CD4-positive, alpha-beta memory T cell (primary cell): Measurements from ENCODE around the gene COL27A1. TPM values are rescaled to one million over a fixed set of nuclear protein-coding genes. Genes with fewer than 3 reads are reported as not detected.
"Not testable (repeated sequence)": the region's sequence is repeated elsewhere in the genome, so short reads cannot be mapped to it uniquely, and the experiment has no call there.

Experiments used
- CTCF ChIA-PET: fragments of 350-600 bp; sonication (Branson Sonifier 250); formaldehyde crosslinking; loops from one replicate; lab custom pipeline; 2021; ENCODE audit warnings: inconsistent platforms; ENCODE audit not compliant: partially characterized antibody; lab: Charles Lee
- POLR2A ChIA-PET: fragments of 350-600 bp; sonication (Branson Sonifier 250); formaldehyde crosslinking; loops from one replicate; lab custom pipeline; 2021; ENCODE audit not compliant: partially characterized antibody; lab: Charles Lee
- DNase-seq, 5 donors: peaks; one replicate each; pipeline versions ENCODE4 v3.0.0 to v3.0.0-alpha.2; 2020 to 2022; ENCODE audit warnings: mixed read lengths in 1 of 5
- H3K27ac ChIP-seq: one replicate; pipeline ENCODE4 v1.7.0; 2013; ENCODE audit warnings: low read depth, low read length
- H3K27me3 ChIP-seq: 2 replicates; pipeline ENCODE4 v1.7.0; 2013; ENCODE audit warnings: mild to moderate bottlenecking, low read length, moderate library complexity; ENCODE audit not compliant: insufficient read depth
- H3K36me3 ChIP-seq: 2 replicates; pipeline ENCODE4 v1.7.0; 2013; ENCODE audit warnings: mild to moderate bottlenecking, low read length, moderate library complexity; ENCODE audit not compliant: insufficient read depth
- H3K4me1 ChIP-seq: 2 replicates; pipeline ENCODE4 v1.7.0; 2013; ENCODE audit warnings: mild to moderate bottlenecking, low read length, moderate library complexity; ENCODE audit not compliant: insufficient read depth
- H3K4me3 ChIP-seq, 2 donors: one replicate each; pipeline ENCODE4 v1.7.0; 2013; ENCODE audit warnings: low read length in 2 of 2, mild to moderate bottlenecking in 1 of 2
- H3K9me3 ChIP-seq, 2 donors: one replicate each; pipeline ENCODE4 v1.7.0; 2013; ENCODE audit warnings: low read length in 2 of 2, control low read depth in 1 of 2; ENCODE audit not compliant: control insufficient read depth in 1 of 2
- H3K27ac Mint-ChIP-seq, 7 donors: one replicate each; pipeline ENCODE4 v1.8.0; 2020 to 2021; ENCODE audit warnings: mixed read lengths in 7 of 7, mild to moderate bottlenecking in 6 of 7, inconsistent platforms in 3 of 7, moderate library complexity in 3 of 7
- H3K27me3 Mint-ChIP-seq, 2 donors: one replicate each; pipeline ENCODE4 v1.8.0; 2020 to 2021; ENCODE audit warnings: mixed read lengths in 2 of 2
- H3K36me3 Mint-ChIP-seq, 2 donors: one replicate each; pipeline ENCODE4 v1.8.0; 2020 to 2021; ENCODE audit warnings: mixed read lengths in 2 of 2, inconsistent platforms in 1 of 2, mild to moderate bottlenecking in 1 of 2
- H3K4me1 Mint-ChIP-seq, 4 donors: one replicate each; pipeline ENCODE4 v1.8.0; 2020 to 2021; ENCODE audit warnings: mixed read lengths in 4 of 4, mild to moderate bottlenecking in 1 of 4
- H3K4me3 Mint-ChIP-seq, 8 donors: one replicate each; pipeline ENCODE4 v1.8.0; 2020 to 2021; ENCODE audit warnings: mixed read lengths in 8 of 8, mild to moderate bottlenecking in 7 of 8, moderate library complexity in 6 of 8, inconsistent platforms in 3 of 8
- H3K9me3 Mint-ChIP-seq, 8 donors: one replicate each; pipeline ENCODE4 v1.8.0; 2020 to 2021; ENCODE audit warnings: mixed read lengths in 8 of 8, mild to moderate bottlenecking in 5 of 8, inconsistent platforms in 3 of 8, moderate library complexity in 1 of 8
- intact Hi-C: fragments of 100-400 bp; cut with micrococcal nuclease; formaldehyde crosslinking; loops from one replicate; pipeline ENCODE4 v1.15.1; 2023
- polyA plus RNA-seq, 2 donors: library from polyadenylated mRNA; unstranded; fragments of 300-500 nt; fragmentation: Illumina TruSeq; gene quantifications; one replicate each; pipeline ENCODE4 v1.2.3, GENCODE V29; 2021
- total RNA-seq, 2 experiments: library from RNA; stranded (reverse); gene quantifications; one replicate each; pipeline ENCODE4 v1.2.3, GENCODE V29; 2021

The COL27A1 gene
- total and polyA plus RNA-seq, 4 experiments from 2014 or later: 1.3 TPM; not detected in 2

GRCh38 chr9:114325684-114326254, 170.4 kb downstream of the COL27A1 start:
- H3K4me1 ChIP-seq, H3K9me3 Mint-ChIP-seq, H3K36me3 Mint-ChIP-seq, POLR2A ChIA-PET, H3K4me3 Mint-ChIP-seq, H3K27ac ChIP-seq, H3K27me3 Mint-ChIP-seq, intact Hi-C loops, H3K9me3 ChIP-seq, DNase-seq, H3K27ac Mint-ChIP-seq, H3K4me3 ChIP-seq, H3K27me3 ChIP-seq, CTCF ChIA-PET, H3K4me1 Mint-ChIP-seq, H3K36me3 ChIP-seq: not testable (repeated sequence)

GRCh38 chr9:114327749-114328148, 172.4 kb downstream of the COL27A1 start:
- H3K27me3 Mint-ChIP-seq: no peaks in the 10 kb centered on the region
- no peak overlapping the region for H3K27ac Mint-ChIP-seq
- intact Hi-C loops: no loop called here
- no peak overlapping the region for H3K27ac ChIP-seq
- H3K9me3 Mint-ChIP-seq: peaks cover 0 to 4% (median 0%) of the 10 kb centered on the region in 8 donors
- DNase-seq: no peak
- peaks cover 7 to 21% (median 16%) of the 10 kb centered on the region in 4 donors for H3K4me1 Mint-ChIP-seq
- no peaks in the 10 kb centered on the region for H3K36me3 Mint-ChIP-seq
- POLR2A ChIA-PET: no interaction called here
- no peak overlapping the region for H3K4me3 ChIP-seq
- no peaks in the 10 kb centered on the region for H3K27me3 ChIP-seq
- CTCF ChIA-PET: interaction anchor here (0.6 kb wide), 1 partner anchor 128 kb away, joined by 3 read pairs; no protein-coding TSS in a partner anchor
- H3K4me3 Mint-ChIP-seq: no peak overlapping the region
- H3K36me3 ChIP-seq: no peaks in the 10 kb centered on the region
- no peaks in the 10 kb centered on the region for H3K9me3 ChIP-seq
- no peaks in the 10 kb centered on the region for H3K4me1 ChIP-seq

- DNase-seq, H3K36me3 Mint-ChIP-seq, intact Hi-C loops, H3K4me3 Mint-ChIP-seq, H3K9me3 ChIP-seq, H3K4me3 ChIP-seq, H3K9me3 Mint-ChIP-seq, H3K4me1 ChIP-seq, POLR2A ChIA-PET, H3K27me3 Mint-ChIP-seq, H3K27ac Mint-ChIP-seq, H3K27ac ChIP-seq, H3K27me3 ChIP-seq, H3K36me3 ChIP-seq: not testable (repeated sequence)
- peaks cover 7 to 21% (median 16%) of the 10 kb centered on the region in 4 donors for H3K4me1 Mint-ChIP-seq
- CTCF ChIA-PET: interaction anchor here (0.6 kb wide), 1 partner anchor 127 kb away, joined by 3 read pairs; no protein-coding TSS in a partner anchor
Observed at GRCh38 chr9:114328357-114328820, 173.1 kb downstream of the COL27A1 start.

GRCh38 chr9:114328937-114329624, 173.7 kb downstream of the COL27A1 start:
- H3K27ac Mint-ChIP-seq, H3K9me3 ChIP-seq, H3K4me3 ChIP-seq, DNase-seq, H3K27me3 Mint-ChIP-seq, POLR2A ChIA-PET, H3K36me3 Mint-ChIP-seq, H3K27me3 ChIP-seq, H3K4me1 ChIP-seq, H3K36me3 ChIP-seq, H3K4me3 Mint-ChIP-seq, CTCF ChIA-PET, H3K9me3 Mint-ChIP-seq, H3K27ac ChIP-seq, intact Hi-C loops: not testable (repeated sequence)
- H3K4me1 Mint-ChIP-seq: peaks cover 7 to 21% (median 16%) of the 10 kb centered on the region in 4 donors

- H3K36me3 Mint-ChIP-seq, CTCF ChIA-PET: not testable (repeated sequence)
Observed at GRCh38 chr9:114329625-114330022, 174.3 kb downstream of the COL27A1 start, which contains the start of gene ORM2. Gene ORM2, plus strand, starts transcription at chr9:114329869. Its CDS starts 36 bp downstream, at chr9:114329905.

GRCh38 chr9:114330636-114331035, 175.3 kb downstream of the COL27A1 start:
- Histone ChIP-seq H3K4me1 (no peaks in the 10 kb centered on the region), H3K36me3 (peaks cover 5% of the 10 kb centered on the region), H3K4me3 (no peak overlapping the region), H3K27me3 (no peaks in the 10 kb centered on the region), H3K27ac (no peak overlapping the region), H3K9me3 (no peaks in the 10 kb centered on the region)
- H3K9me3 Mint-ChIP-seq: peaks cover 0 to 6% (median 0%) of the 10 kb centered on the region in 8 donors
- no peak for DNase-seq
- POLR2A ChIA-PET: interaction anchor here (1.2 to 1.5 kb wide), 3 partner anchors 55 to 262 kb away, joined by 3 to 4 read pairs (median 4); no protein-coding TSS in a partner anchor
- peaks cover 8% of the 10 kb centered on the region in 2 donors for H3K36me3 Mint-ChIP-seq
- CTCF ChIA-PET: no interaction called here
- H3K27ac Mint-ChIP-seq: peak overlapping the region in 5 of 7 donors; percentile 48 to 93 (median 48)
- intact Hi-C loops: loop anchor here (10.0 kb wide), 1 partner anchor 174 kb away; the partner anchor contains the start of gene WHRN
- no peak overlapping the region for H3K4me3 Mint-ChIP-seq
- no peaks in the 10 kb centered on the region for H3K27me3 Mint-ChIP-seq
- H3K4me1 Mint-ChIP-seq: peaks cover 9 to 28% (median 17%) of the 10 kb centered on the region in 4 donors

More at GRCh38 chr9:114329625-114330022, 174.3 kb downstream of the COL27A1 start, which contains the start of gene ORM2:
- Mint-ChIP-seq H3K27ac (peak within 1 kb of the TSS in 5 of 7 donors; percentile 43 to 93 (median 48)), H3K4me1 (peaks cover 7 to 22% (median 16%) of the 10 kb centered on the region in 4 donors)
- H3K27me3 Mint-ChIP-seq, H3K9me3 ChIP-seq, DNase-seq, H3K36me3 ChIP-seq, H3K27me3 ChIP-seq, H3K27ac ChIP-seq, H3K4me3 Mint-ChIP-seq, POLR2A ChIA-PET, H3K9me3 Mint-ChIP-seq, H3K4me3 ChIP-seq, H3K4me1 ChIP-seq: not testable (repeated sequence)
- intact Hi-C loops: loop anchor here (10.0 kb wide), 1 partner anchor 175 kb away; the partner anchor contains the start of gene WHRN
